Effector memory CD4-positive, alpha-beta T cell (primary cell): Measurements from ENCODE around the gene FARP1.

Source experiments
- DNase-seq, 3 donors: peaks; one replicate each; pipeline ENCODE4 v3.0.0-alpha.2; 2020
- H3K27ac ChIP-seq: 2 replicates; pipeline ENCODE4 v1.7.0; 2013; ENCODE audit warnings: mild to moderate bottlenecking, low read length, moderate library complexity; ENCODE audit not compliant: insufficient read depth, poor library complexity, severe bottlenecking
- H3K27me3 ChIP-seq: replicated peaks from 2 replicates; pipeline ENCODE4 v1.7.0; 2013; ENCODE audit warnings: mild to moderate bottlenecking, low read length; ENCODE audit not compliant: insufficient read depth, control insufficient read depth, poor library complexity, severe bottlenecking
- H3K36me3 ChIP-seq: 2 replicates; pipeline ENCODE4 v1.7.0; 2013; ENCODE audit warnings: mild to moderate bottlenecking, low read length, moderate library complexity; ENCODE audit not compliant: control insufficient read depth, insufficient read depth
- H3K4me1 ChIP-seq: 2 replicates; pipeline ENCODE4 v1.7.0; 2013; ENCODE audit warnings: low read length, mild to moderate bottlenecking; ENCODE audit not compliant: control insufficient read depth, insufficient read depth, poor library complexity, severe bottlenecking
- H3K4me3 ChIP-seq: 2 replicates; pipeline ENCODE4 v1.7.0; 2013; ENCODE audit warnings: low read length, low read depth, mild to moderate bottlenecking; ENCODE audit not compliant: insufficient read depth, poor library complexity, severe bottlenecking
- H3K9me3 ChIP-seq: 2 replicates; pipeline ENCODE4 v1.7.0; 2013; ENCODE audit warnings: mild to moderate bottlenecking, low read length, moderate library complexity; ENCODE audit not compliant: control insufficient read depth

FARP1 gene

GRCh38 chr13:98419786-98420553 lies 277.1 kb downstream of the FARP1 start:
- H3K27me3 ChIP-seq: no peaks in the 10 kb centered on the region
- no peak for DNase-seq
- H3K4me1 ChIP-seq: no peaks in the 10 kb centered on the region
- no peaks in the 10 kb centered on the region for H3K9me3 ChIP-seq
- H3K27ac ChIP-seq: no peak overlapping the region
- H3K4me3 ChIP-seq: no peak overlapping the region
- H3K36me3 ChIP-seq: no peaks in the 10 kb centered on the region

GRCh38 chr13:98420554-98421175 lies 277.8 kb downstream of the FARP1 start:
- Histone ChIP-seq H3K4me3 (no peak overlapping the region), H3K9me3 (no peaks in the 10 kb centered on the region), H3K4me1 (no peaks in the 10 kb centered on the region), H3K36me3 (no peaks in the 10 kb centered on the region), H3K27ac (no peak overlapping the region), H3K27me3 (no peaks in the 10 kb centered on the region)
- no peak for DNase-seq

GRCh38 chr13:98422046-98422445 lies 279.2 kb downstream of the FARP1 start:
- Histone ChIP-seq H3K27ac (no peak overlapping the region), H3K36me3 (no peaks in the 10 kb centered on the region), H3K4me1 (no peaks in the 10 kb centered on the region), H3K9me3 (no peaks in the 10 kb centered on the region), H3K27me3 (no peaks in the 10 kb centered on the region), H3K4me3 (no peak overlapping the region)
- DNase-seq: no peak

- no peak for DNase-seq
- Histone ChIP-seq H3K27ac (no peak overlapping the region), H3K4me3 (no peak overlapping the region), H3K9me3 (no peaks in the 10 kb centered on the region), H3K4me1 (no peaks in the 10 kb centered on the region), H3K27me3 (no peaks in the 10 kb centered on the region), H3K36me3 (no peaks in the 10 kb centered on the region)
These were observed 280.5 kb downstream of the FARP1 start for GRCh38 chr13:98423417-98423816.

GRCh38 chr13:98427331-98427995 lies 284.6 kb downstream of the FARP1 start:
- no peak overlapping the region for H3K4me3 ChIP-seq
- H3K27ac ChIP-seq: no peak overlapping the region
- H3K36me3 ChIP-seq: no peaks in the 10 kb centered on the region
- no peaks in the 10 kb centered on the region for H3K9me3 ChIP-seq
- H3K4me1 ChIP-seq: no peaks in the 10 kb centered on the region
- DNase-seq: no peak
- no peaks in the 10 kb centered on the region for H3K27me3 ChIP-seq

- H3K36me3 ChIP-seq: no peaks in the 10 kb centered on the region
- no peak overlapping the region for H3K4me3 ChIP-seq
- H3K27me3 ChIP-seq: no peaks in the 10 kb centered on the region
- no peak overlapping the region for H3K27ac ChIP-seq
- no peak for DNase-seq
- no peaks in the 10 kb centered on the region for H3K4me1 ChIP-seq
- H3K9me3 ChIP-seq: no peaks in the 10 kb centered on the region
These were observed 285.5 kb downstream of the FARP1 start for GRCh38 chr13:98428256-98428966.

- Histone ChIP-seq H3K27ac (no peak overlapping the region), H3K27me3 (no peaks in the 10 kb centered on the region), H3K4me1 (no peaks in the 10 kb centered on the region), H3K9me3 (no peaks in the 10 kb centered on the region), H3K4me3 (no peak overlapping the region), H3K36me3 (no peaks in the 10 kb centered on the region)
- DNase-seq: no peak
These were observed 286.2 kb downstream of the FARP1 start for GRCh38 chr13:98429081-98429480.

- Histone ChIP-seq H3K4me1 (no peaks in the 10 kb centered on the region), H3K4me3 (no peak overlapping the region), H3K36me3 (no peaks in the 10 kb centered on the region), H3K27ac (no peak overlapping the region), H3K27me3 (no peaks in the 10 kb centered on the region), H3K9me3 (no peaks in the 10 kb centered on the region)
- no peak for DNase-seq
These were observed 286.6 kb downstream of the FARP1 start for GRCh38 chr13:98429531-98429930.

GRCh38 chr13:98429977-98430736 lies 287.3 kb downstream of the FARP1 start:
- Histone ChIP-seq H3K27ac (no peak overlapping the region), H3K4me3 (no peak overlapping the region), H3K36me3 (no peaks in the 10 kb centered on the region), H3K27me3 (no peaks in the 10 kb centered on the region), H3K9me3 (no peaks in the 10 kb centered on the region), H3K4me1 (no peaks in the 10 kb centered on the region)
- no peak for DNase-seq
